ENCODE measurements around the gene SERAC1. TPM values are rescaled to one million over a fixed set of nuclear protein-coding genes. Genes with fewer than 3 reads are reported as not detected.

The SERAC1 gene
- total RNA-seq, 1 experiment from 2014 or later: 7.6 TPM

GRCh38 chr6:158064725-158065251 lies 103.3 kb downstream of the SERAC1 start:
- H3K18ac ChIP-seq (ENCODE audit: insufficient read length, low read depth, low read length): no peak overlapping the region
- DNase-seq: no peak

More at GRCh38 chr6:158064725-158065251, 103.3 kb downstream of the SERAC1 start:
- H3K36me3 Mint-ChIP-seq (ENCODE audit: insufficient read depth in 1 of 3, low read depth in 3 of 3): peaks cover 0 to 39% (median 9%) of the 10 kb centered on the region in 3 experiments; a peak in 5 of 7 replicates
- no peak overlapping the region for H3K27ac Mint-ChIP-seq
- Histone ChIP-seq H2BK5ac (ENCODE audit: insufficient read length, low read length) (no peak overlapping the region), H3K9me3 (ENCODE audit: control insufficient read depth, low read depth, low read length) (no peaks in the 10 kb centered on the region), H3K79me1 (ENCODE audit: insufficient read depth, low read depth, low read length, poor library complexity, severe bottlenecking) (no peaks in the 10 kb centered on the region), H4K91ac (ENCODE audit: insufficient read length, low read depth, low read length) (no peak overlapping the region), H3K27ac (ENCODE audit: insufficient read length, low read depth, low read length) (no peak overlapping the region), H3K4ac (ENCODE audit: low read depth, low read length) (no peak overlapping the region), H2BK120ac (ENCODE audit: low read depth, low read length, poor library complexity, severe bottlenecking) (no peak overlapping the region), H4K5ac (ENCODE audit: insufficient read length, low read depth, low read length) (no peak overlapping the region), H3K56ac (ENCODE audit: insufficient read length, low read depth, low read length) (no peak overlapping the region), H3K27me3 (ENCODE audit: insufficient read depth, low read length) (no peaks in the 10 kb centered on the region), H3T11ph (ENCODE audit: low read length) (no peak overlapping the region), H2AK5ac (ENCODE audit: insufficient read length, low read length) (no peak overlapping the region), H3K23me2 (ENCODE audit: insufficient read length, low read depth, low read length, poor library complexity, severe bottlenecking) (no peaks in the 10 kb centered on the region), H3K14ac (ENCODE audit: insufficient read depth, low read length) (no peak overlapping the region), H4K20me1 (ENCODE audit: control insufficient read depth, insufficient read depth, insufficient read length) (no peaks in the 10 kb centered on the region), H2BK12ac (ENCODE audit: insufficient read length, low read depth, low read length) (no peak overlapping the region), H3K4me1 (ENCODE audit: insufficient read depth, low read length) (no peaks in the 10 kb centered on the region), H3K4me2 (ENCODE audit: insufficient read depth, insufficient read length, low read length) (no peak overlapping the region), H2BK15ac (ENCODE audit: low read depth, low read length) (no peak overlapping the region), H4K8ac (replicated peaks; ENCODE audit: insufficient read length, low read depth, low read length) (no peak overlapping the region), H2AFZ (ENCODE audit: low read length) (no peak overlapping the region), H2BK20ac (ENCODE audit: low read depth, low read length, poor library complexity, severe bottlenecking) (no peak overlapping the region), H3K9ac (ENCODE audit: extremely low read depth, insufficient read length, low read length) (no peak overlapping the region), H3K23ac (ENCODE audit: insufficient read length, low read depth, low read length) (no peak overlapping the region), H3K79me2 (ENCODE audit: insufficient read depth, low read length) (no peaks in the 10 kb centered on the region)
- no peaks in the 10 kb centered on the region for H3K9me3 Mint-ChIP-seq
- no CpG with 5 or more reads among the region's 24 CpGs for WGBS (ENCODE audit: extremely low coverage, insufficient read length, low lambda C conversion rate)
- peaks cover 5 to 19% of the 10 kb centered on the region in 2 experiments; a peak in 3 of 4 replicates for H3K4me1 Mint-ChIP-seq
- H3K27me3 Mint-ChIP-seq (ENCODE audit: low read depth): no peaks in the 10 kb centered on the region
- TF ChIP-seq CTCF (conservative IDR thresholded peaks at IDR 0.05): no peak
- H3K4me3 Mint-ChIP-seq: no peak overlapping the region

All from H9 (cell line).